ENCODE data around the gene EIF4A3.

Gene EIF4A3

DNA sequence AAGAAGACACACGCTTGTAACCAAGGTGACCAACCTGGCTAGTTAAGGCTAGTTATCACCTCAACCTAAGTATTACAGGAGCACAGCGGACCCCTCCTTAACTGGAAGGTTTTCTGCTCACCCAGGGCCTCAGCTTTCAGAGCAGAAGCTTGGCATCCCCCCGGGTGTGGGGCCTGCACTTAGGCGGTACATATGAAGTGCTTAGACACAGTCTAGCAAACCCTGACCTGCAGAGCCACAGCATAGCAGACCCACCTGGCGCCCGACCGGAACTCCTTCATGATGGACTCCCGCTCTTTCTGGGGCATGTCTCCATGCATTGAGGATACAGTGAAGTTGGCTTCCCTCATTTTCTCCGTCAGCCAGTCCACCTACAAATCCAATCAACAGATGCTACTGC is 9.8 kb downstream of the EIF4A3 start:
- no peaks in the 10 kb centered on the region for H3F3A ChIP-seq (ENCODE audit: insufficient read depth, low read length)
- no peaks in the 10 kb centered on the region for H4K20me1 ChIP-seq (ENCODE audit: insufficient read depth, low read length)
- no peak overlapping the region for H2AFZ ChIP-seq (ENCODE audit: low read length)
- H3K27me3 ChIP-seq (ENCODE audit: insufficient read depth, low read length): no peaks in the 10 kb centered on the region
- no peak overlapping the region for H3K4me2 ChIP-seq (ENCODE audit: low read length)
- H3K9ac ChIP-seq (ENCODE audit: low read length): no peak overlapping the region
- H3K9me3 ChIP-seq (ENCODE audit: low read length): no peaks in the 10 kb centered on the region
- H3K27ac ChIP-seq (ENCODE audit: low read depth, low read length, poor library complexity, severe bottlenecking): no peak overlapping the region
- peaks cover 96% of the 10 kb centered on the region for H3K36me3 ChIP-seq (ENCODE audit: insufficient read depth, low read length)
- H3K4me1 ChIP-seq (ENCODE audit: insufficient read depth, low read length, severe bottlenecking): no peaks in the 10 kb centered on the region
- TF ChIP-seq EZH2 (IDR thresholded peaks at IDR 0.05; ENCODE audit: borderline replicate concordance, low read length): no peak
- TF ChIP-seq, protein P1, sequence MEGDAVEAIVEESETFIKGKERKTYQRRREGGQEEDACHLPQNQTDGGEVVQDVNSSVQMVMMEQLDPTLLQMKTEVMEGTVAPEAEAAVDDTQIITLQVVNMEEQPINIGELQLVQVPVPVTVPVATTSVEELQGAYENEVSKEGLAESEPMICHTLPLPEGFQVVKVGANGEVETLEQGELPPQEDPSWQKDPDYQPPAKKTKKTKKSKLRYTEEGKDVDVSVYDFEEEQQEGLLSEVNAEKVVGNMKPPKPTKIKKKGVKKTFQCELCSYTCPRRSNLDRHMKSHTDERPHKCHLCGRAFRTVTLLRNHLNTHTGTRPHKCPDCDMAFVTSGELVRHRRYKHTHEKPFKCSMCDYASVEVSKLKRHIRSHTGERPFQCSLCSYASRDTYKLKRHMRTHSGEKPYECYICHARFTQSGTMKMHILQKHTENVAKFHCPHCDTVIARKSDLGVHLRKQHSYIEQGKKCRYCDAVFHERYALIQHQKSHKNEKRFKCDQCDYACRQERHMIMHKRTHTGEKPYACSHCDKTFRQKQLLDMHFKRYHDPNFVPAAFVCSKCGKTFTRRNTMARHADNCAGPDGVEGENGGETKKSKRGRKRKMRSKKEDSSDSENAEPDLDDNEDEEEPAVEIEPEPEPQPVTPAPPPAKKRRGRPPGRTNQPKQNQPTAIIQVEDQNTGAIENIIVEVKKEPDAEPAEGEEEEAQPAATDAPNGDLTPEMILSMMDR (IDR thresholded peaks at IDR 0.05; ENCODE audit: low read length): no peak
- no peaks in the 10 kb centered on the region for H3K79me2 ChIP-seq (ENCODE audit: insufficient read depth, low read length)
- no peak overlapping the region for H3K4me3 ChIP-seq (ENCODE audit: low read depth, low read length, poor library complexity, severe bottlenecking)
- H3K9me2 ChIP-seq (ENCODE audit: low read depth, low read length): no peaks in the 10 kb centered on the region

DNA sequence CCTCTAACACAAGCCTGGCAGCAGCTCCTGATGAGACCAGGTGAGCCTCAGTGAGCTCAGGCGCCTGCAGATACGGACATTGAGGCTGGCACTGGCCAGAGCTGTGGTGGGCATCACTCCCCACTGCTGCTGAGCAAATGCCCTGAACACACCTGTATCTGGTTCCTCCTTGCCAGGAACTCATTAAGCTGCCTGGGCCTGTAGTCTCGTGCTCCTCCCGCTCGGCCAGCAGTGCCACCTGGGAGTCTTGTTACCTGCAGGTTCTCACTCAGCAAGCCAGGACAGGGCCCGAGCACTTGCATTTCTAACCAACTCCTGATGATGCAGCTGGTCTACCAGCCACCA is 13.3 kb downstream of the EIF4A3 start:
- Histone ChIP-seq H3K9me3 (ENCODE audit: low read length) (no peaks in the 10 kb centered on the region), H3K79me2 (ENCODE audit: insufficient read depth, low read length) (no peaks in the 10 kb centered on the region), H3K4me2 (ENCODE audit: low read length) (no peak overlapping the region), H3F3A (ENCODE audit: insufficient read depth, low read length) (no peaks in the 10 kb centered on the region), H3K9ac (ENCODE audit: low read length) (no peak overlapping the region), H3K4me1 (ENCODE audit: insufficient read depth, low read length, severe bottlenecking) (no peaks in the 10 kb centered on the region), H3K9me2 (ENCODE audit: low read depth, low read length) (no peaks in the 10 kb centered on the region), H3K36me3 (ENCODE audit: insufficient read depth, low read length) (peaks cover 61% of the 10 kb centered on the region), H3K4me3 (ENCODE audit: low read depth, low read length, poor library complexity, severe bottlenecking) (no peak overlapping the region), H3K27me3 (ENCODE audit: insufficient read depth, low read length) (no peaks in the 10 kb centered on the region), H4K20me1 (ENCODE audit: insufficient read depth, low read length) (no peaks in the 10 kb centered on the region), H3K27ac (ENCODE audit: low read depth, low read length, poor library complexity, severe bottlenecking) (no peak overlapping the region), H2AFZ (ENCODE audit: low read length) (no peak overlapping the region)
- TF ChIP-seq, protein P1 (IDR thresholded peaks at IDR 0.05; ENCODE audit: low read length): no peak
- no peak for TF ChIP-seq EZH2 (IDR thresholded peaks at IDR 0.05; ENCODE audit: borderline replicate concordance, low read length)

- H3K4me1 ChIP-seq (ENCODE audit: insufficient read depth, low read length, severe bottlenecking): no peaks in the 10 kb centered on the region
- H4K20me1 ChIP-seq (ENCODE audit: insufficient read depth, low read length): no peaks in the 10 kb centered on the region
- no peaks in the 10 kb centered on the region for H3K9me3 ChIP-seq (ENCODE audit: low read length)
- H3K4me3 ChIP-seq (ENCODE audit: low read depth, low read length, poor library complexity, severe bottlenecking): no peak overlapping the region
- TF ChIP-seq, protein P1 (IDR thresholded peaks at IDR 0.05; ENCODE audit: low read length): no peak
- no peak for TF ChIP-seq EZH2 (IDR thresholded peaks at IDR 0.05; ENCODE audit: borderline replicate concordance, low read length)
- no peaks in the 10 kb centered on the region for H3K79me2 ChIP-seq (ENCODE audit: insufficient read depth, low read length)
- no peak overlapping the region for H3K27ac ChIP-seq (ENCODE audit: low read depth, low read length, poor library complexity, severe bottlenecking)
- no peak overlapping the region for H2AFZ ChIP-seq (ENCODE audit: low read length)
- no peaks in the 10 kb centered on the region for H3F3A ChIP-seq (ENCODE audit: insufficient read depth, low read length)
- peaks cover 55% of the 10 kb centered on the region for H3K36me3 ChIP-seq (ENCODE audit: insufficient read depth, low read length)
- H3K9me2 ChIP-seq (ENCODE audit: low read depth, low read length): no peaks in the 10 kb centered on the region
- no peaks in the 10 kb centered on the region for H3K27me3 ChIP-seq (ENCODE audit: insufficient read depth, low read length)
- no peak overlapping the region for H3K9ac ChIP-seq (ENCODE audit: low read length)
- H3K4me2 ChIP-seq (ENCODE audit: low read length): no peak overlapping the region
These were observed 13.9 kb downstream of the EIF4A3 start for GRCh38 chr17:80132906-80133625.

Data from OCI-LY1 (cell line).